Neural progenitor cell (in vitro differentiated cells): ENCODE measurements around the gene PKP3.

Experiments used
- EZH2 ChIP-seq: fragments of 200-600 bp; sonication (generic); IDR thresholded peaks from 2 replicates; pipeline ENCODE4 v1.6.1; 2017; ENCODE audit warnings: antibody characterized with exemption, mild to moderate bottlenecking, moderate library complexity
- EZH2phosphoT487 ChIP-seq: fragments of 200-600 bp; sonication (generic); IDR thresholded peaks from 2 replicates; pipeline ENCODE4 v1.6.1; 2017; ENCODE audit warnings: antibody characterized with exemption
- TF ChIP-seq, protein P1 (sequence below): fragments of 200-600 bp; sonication (generic); IDR thresholded peaks from 2 replicates; pipeline ENCODE4 v1.5.1; 2017; ENCODE audit warnings: antibody characterized with exemption, mild to moderate bottlenecking

DNA sequence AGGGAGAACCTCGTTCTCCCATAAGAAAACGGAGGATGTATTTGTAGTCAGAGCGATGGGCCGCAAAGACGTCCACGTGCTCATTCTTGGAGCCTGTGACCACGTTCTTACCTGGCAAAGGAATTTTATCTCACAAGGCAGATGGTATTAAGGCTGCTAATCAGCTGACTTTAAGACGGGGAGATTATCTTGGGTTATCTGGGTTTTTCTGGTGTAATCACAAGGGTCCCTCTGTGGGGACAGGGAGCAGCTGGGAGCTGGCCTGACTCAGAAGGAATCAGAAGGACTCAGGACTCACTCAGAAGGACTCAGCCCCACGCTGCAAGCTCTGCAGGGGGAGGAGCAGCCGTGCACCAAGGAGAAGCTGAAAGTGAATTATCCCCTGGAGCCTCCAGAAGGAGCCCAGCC lies 28.2 kb downstream of the PKP3 start:
- TF ChIP-seq, protein P1, sequence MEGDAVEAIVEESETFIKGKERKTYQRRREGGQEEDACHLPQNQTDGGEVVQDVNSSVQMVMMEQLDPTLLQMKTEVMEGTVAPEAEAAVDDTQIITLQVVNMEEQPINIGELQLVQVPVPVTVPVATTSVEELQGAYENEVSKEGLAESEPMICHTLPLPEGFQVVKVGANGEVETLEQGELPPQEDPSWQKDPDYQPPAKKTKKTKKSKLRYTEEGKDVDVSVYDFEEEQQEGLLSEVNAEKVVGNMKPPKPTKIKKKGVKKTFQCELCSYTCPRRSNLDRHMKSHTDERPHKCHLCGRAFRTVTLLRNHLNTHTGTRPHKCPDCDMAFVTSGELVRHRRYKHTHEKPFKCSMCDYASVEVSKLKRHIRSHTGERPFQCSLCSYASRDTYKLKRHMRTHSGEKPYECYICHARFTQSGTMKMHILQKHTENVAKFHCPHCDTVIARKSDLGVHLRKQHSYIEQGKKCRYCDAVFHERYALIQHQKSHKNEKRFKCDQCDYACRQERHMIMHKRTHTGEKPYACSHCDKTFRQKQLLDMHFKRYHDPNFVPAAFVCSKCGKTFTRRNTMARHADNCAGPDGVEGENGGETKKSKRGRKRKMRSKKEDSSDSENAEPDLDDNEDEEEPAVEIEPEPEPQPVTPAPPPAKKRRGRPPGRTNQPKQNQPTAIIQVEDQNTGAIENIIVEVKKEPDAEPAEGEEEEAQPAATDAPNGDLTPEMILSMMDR = no peak
- TF ChIP-seq EZH2 (no peak), EZH2phosphoT487 (no peak)
